Esophagus squamous epithelium (tissue), 4 donors: Measurements from ENCODE around the gene TPRG1.

Experiments used
- CTCF ChIP-seq, 6 experiments: fragments of 450-650 bp in 4 of 6; fragments of 200-600 bp in 2 of 6; sonication (generic) in 2 of 6; IDR thresholded peaks; one replicate each; pipeline ENCODE4 v1.5.1; 2016 to 2019; ENCODE audit warnings: antibody characterized with exemption in 6 of 6, mild to moderate bottlenecking in 4 of 6, moderate library complexity in 4 of 6
- POLR2A ChIP-seq, 4 donors: fragments of 450-650 bp; IDR thresholded peaks; one replicate each; pipeline ENCODE4 v1.6.1; 2017; ENCODE audit warnings: antibody characterized with exemption in 4 of 4, mild to moderate bottlenecking in 4 of 4, moderate library complexity in 3 of 4

DNA sequence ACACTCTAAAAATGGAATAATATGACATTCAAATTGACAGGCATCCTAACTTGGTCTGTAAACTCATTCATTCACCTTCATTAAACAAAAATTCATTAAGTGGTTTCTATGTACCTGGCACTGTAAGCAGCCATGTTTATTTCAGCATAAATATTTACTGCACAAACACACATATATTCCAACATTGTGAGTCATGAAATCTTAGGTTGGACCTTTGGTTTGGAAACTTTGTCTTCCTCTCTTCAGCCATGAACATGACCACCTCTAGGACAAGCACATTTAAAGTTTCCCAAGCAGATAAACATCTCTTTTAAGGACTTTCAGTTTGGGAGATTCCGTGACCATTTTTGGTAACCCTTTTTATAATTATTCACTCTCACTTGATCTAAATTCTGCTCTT lies 131.8 kb downstream of the TPRG1 start:
- TF ChIP-seq CTCF (IDR thresholded peaks at IDR 0.05) (no peak), POLR2A (IDR thresholded peaks at IDR 0.05) (no peak)
